ENCODE results near the gene TECPR1. TPM values are rescaled to one million over a fixed set of nuclear protein-coding genes. Genes with fewer than 3 reads are reported as not detected.

The TECPR1 gene
- total RNA-seq, 4 donors from 2014 or later = 16.0 to 59.6 (median 33.9) TPM

- Histone ChIP-seq H3K36me3 (peaks cover 2 to 19% of the 10 kb centered on the region in 2 donors), H3K4me1 (no peaks in the 10 kb centered on the region), H3K9me3 (no peaks in the 10 kb centered on the region), H3K4me3 (no peak overlapping the region), H3K27me3 (no peaks in the 10 kb centered on the region), H3K27ac (no peak overlapping the region)
- TF ChIP-seq CTCF (IDR thresholded peaks at IDR 0.05 in 4 of 5, conservative IDR thresholded peaks at IDR 0.05 in 1 of 5) (no peak), POLR2A (IDR thresholded peaks at IDR 0.05) (no peak)
- DNase-seq (no peak), ATAC-seq (no peak)
- intact Hi-C loops (cut with DNase I; ENCODE audit: low total_unique reads) (no loop called here), in situ Hi-C loops (cut with MboI; ENCODE audit: low sequenced_read_pairs in 4 of 4) (no loop called here)
These were observed 51.7 kb downstream of the TECPR1 start for GRCh38 chr7:98200364-98200763.

- Histone ChIP-seq H3K27me3 (no peaks in the 10 kb centered on the region), H3K4me3 (no peak overlapping the region), H3K36me3 (peaks cover 0 to 20% of the 10 kb centered on the region in 2 donors), H3K27ac (no peak overlapping the region), H3K9me3 (no peaks in the 10 kb centered on the region), H3K4me1 (no peaks in the 10 kb centered on the region)
- TF ChIP-seq CTCF (IDR thresholded peaks at IDR 0.05 in 4 of 5, conservative IDR thresholded peaks at IDR 0.05 in 1 of 5) = no peak
- in situ Hi-C loops (cut with MboI; ENCODE audit: low sequenced_read_pairs in 4 of 4) = no loop called here
- DNase-seq (no peak), ATAC-seq (no peak)
- intact Hi-C loops (cut with DNase I; ENCODE audit: low total_unique reads) = no loop called here
These were observed 52.9 kb downstream of the TECPR1 start for GRCh38 chr7:98199131-98199530.

GRCh38 chr7:98196706-98197605, 55.1 kb downstream of the TECPR1 start:
- Histone ChIP-seq H3K4me3 (no peak overlapping the region), H3K4me1 (no peaks in the 10 kb centered on the region), H3K36me3 (peaks cover 0 to 41% of the 10 kb centered on the region in 2 donors), H3K27ac (no peak overlapping the region), H3K9me3 (no peaks in the 10 kb centered on the region), H3K27me3 (no peaks in the 10 kb centered on the region)
- in situ Hi-C loops (cut with MboI; ENCODE audit: low sequenced_read_pairs in 4 of 4) (no loop called here), intact Hi-C loops (cut with DNase I; ENCODE audit: low total_unique reads) (no loop called here)
- TF ChIP-seq CTCF (IDR thresholded peaks at IDR 0.05 in 4 of 5, conservative IDR thresholded peaks at IDR 0.05 in 1 of 5) (no peak), POLR2A (IDR thresholded peaks at IDR 0.05) (no peak)
- no peak for ATAC-seq
- DNase-seq = no peak

- no peaks in the 10 kb centered on the region for H3K27me3 ChIP-seq
- in situ Hi-C loops (cut with MboI; ENCODE audit: low sequenced_read_pairs in 4 of 4) = no loop called here
These were observed 57.2 kb downstream of the TECPR1 start for GRCh38 chr7:98194672-98195457.

More at GRCh38 chr7:98194672-98195457, 57.2 kb downstream of the TECPR1 start:
- peaks cover 0 to 49% of the 10 kb centered on the region in 2 donors for H3K36me3 ChIP-seq
- H3K4me3 ChIP-seq = no peak overlapping the region
- no peaks in the 10 kb centered on the region for H3K4me1 ChIP-seq
- intact Hi-C loops (cut with DNase I; ENCODE audit: low total_unique reads) = no loop called here
- peak in 1 of 2 donors; percentile 8 for DNase-seq
- no peak for ATAC-seq
- no peak overlapping the region for H3K27ac ChIP-seq
- no peaks in the 10 kb centered on the region for H3K9me3 ChIP-seq
- TF ChIP-seq POLR2A (IDR thresholded peaks at IDR 0.05) (no peak), CTCF (IDR thresholded peaks at IDR 0.05 in 4 of 5, conservative IDR thresholded peaks at IDR 0.05 in 1 of 5) (no peak)
